ENCODE results near the gene TOMM34. TPM values are rescaled to one million over a fixed set of nuclear protein-coding genes. Genes with fewer than 3 reads are reported as not detected.
A peak's percentile ranks its signal among the peaks of the same experiment; 100 is the strongest.

The TOMM34 gene
- 10 to 100 TPM; 11.4 to 19.5 (median 16.7) TPM for total RNA-seq

- no peaks in the 10 kb centered on the region for H3K27me3 ChIP-seq
- peak in 2 of 6 experiments; percentile 4 to 24 for TF ChIP-seq CTCF (IDR thresholded peaks at IDR 0.05)
- TF ChIP-seq POLR2A (IDR thresholded peaks at IDR 0.05): peak in 3 of 4 donors; percentile 29 to 87 (median 65)
- WGBS, 2 donors: 0% methylated on average over 4 to 6 of the region's 60 CpGs
- peaks cover 3 to 12% (median 4%) of the 10 kb centered on the region in 3 donors for H3K36me3 ChIP-seq
- intact Hi-C loops (cut with DNase I): no loop called here
- H3K27ac ChIP-seq: peak within 1 kb of the TSS; percentile 82 to 90 (median 87)
- H3K9me3 ChIP-seq: no peaks in the 10 kb centered on the region
- H3K4me1 ChIP-seq: peaks cover 7 to 49% (median 10%) of the 10 kb centered on the region in 3 donors
- peak; percentile 60 for DNase-seq
- peak within 1 kb of the TSS; percentile 76 to 82 (median 79) for H3K4me3 ChIP-seq
These were observed at the start of gene TOMM34 for GRCh38 chr20:44960103-44960852. TSS of gene TOMM34 (minus strand) at chr20:44960397. CDS start at chr20:44960333, 64 bp downstream.

- TF ChIP-seq CTCF (IDR thresholded peaks at IDR 0.05) (no peak), POLR2A (IDR thresholded peaks at IDR 0.05) (no peak)
- Histone ChIP-seq H3K9me3 (no peaks in the 10 kb centered on the region), H3K27me3 (no peaks in the 10 kb centered on the region), H3K36me3 (peaks cover 5 to 78% (median 7%) of the 10 kb centered on the region in 3 donors), H3K4me1 (peaks cover 0 to 3% (median 0%) of the 10 kb centered on the region in 3 donors), H3K27ac (no peak overlapping the region), H3K4me3 (no peak overlapping the region)
- intact Hi-C loops (cut with DNase I): no loop called here
- no peak for DNase-seq
These were observed 48.4 kb upstream of the TOMM34 start for GRCh38 chr20:45008521-45009049.

- 87 to 92% methylated on average over 5 of the region's 5 CpGs for WGBS, 2 donors
- Histone ChIP-seq H3K27me3 (no peaks in the 10 kb centered on the region), H3K4me3 (no peak overlapping the region), H3K36me3 (peaks cover 4 to 80% (median 12%) of the 10 kb centered on the region in 3 donors), H3K9me3 (no peaks in the 10 kb centered on the region), H3K27ac (no peak overlapping the region), H3K4me1 (peaks cover 0 to 12% (median 0%) of the 10 kb centered on the region in 3 donors)
- no peak for TF ChIP-seq CTCF (IDR thresholded peaks at IDR 0.05)
- no peak for TF ChIP-seq POLR2A (IDR thresholded peaks at IDR 0.05)
- no peak for DNase-seq
- intact Hi-C loops (cut with DNase I): no loop called here
These were observed 37.5 kb upstream of the TOMM34 start for GRCh38 chr20:44997668-44998067.

GRCh38 chr20:44997171-44997570, 37.0 kb upstream of the TOMM34 start:
- TF ChIP-seq CTCF (IDR thresholded peaks at IDR 0.05) (no peak), POLR2A (IDR thresholded peaks at IDR 0.05) (no peak)
- H3K36me3 ChIP-seq: peaks cover 4 to 80% (median 12%) of the 10 kb centered on the region in 3 donors

GRCh38 chr20:44993343-44993742, 33.1 kb upstream of the TOMM34 start:
- TF ChIP-seq POLR2A (IDR thresholded peaks at IDR 0.05) (no peak), CTCF (IDR thresholded peaks at IDR 0.05) (no peak)
- Histone ChIP-seq H3K36me3 (peaks cover 4 to 49% (median 12%) of the 10 kb centered on the region in 3 donors), H3K4me3 (no peak overlapping the region), H3K27me3 (no peaks in the 10 kb centered on the region), H3K9me3 (no peaks in the 10 kb centered on the region), H3K27ac (peak overlapping the region in 1 of 4 donors; percentile 7), H3K4me1 (peaks cover 0 to 30% (median 6%) of the 10 kb centered on the region in 3 donors)
- intact Hi-C loops (cut with DNase I): no loop called here
- DNase-seq: no peak
- WGBS, 2 donors: 76 to 89% methylated on average over 3 of the region's 3 CpGs

More at GRCh38 chr20:44997171-44997570, 37.0 kb upstream of the TOMM34 start:
- no peak overlapping the region for H3K27ac ChIP-seq
- DNase-seq: no peak
- H3K9me3 ChIP-seq: no peaks in the 10 kb centered on the region
- no peaks in the 10 kb centered on the region for H3K27me3 ChIP-seq
- 95 to 99% methylated on average over 6 of the region's 6 CpGs for WGBS, 2 donors
- H3K4me3 ChIP-seq: no peak overlapping the region
- peaks cover 0 to 15% (median 0%) of the 10 kb centered on the region in 3 donors for H3K4me1 ChIP-seq
- intact Hi-C loops (cut with DNase I): no loop called here
